IMR-90 (cell line): Measurements from ENCODE around the gene CARMIL1. TPM values are rescaled to one million over a fixed set of nuclear protein-coding genes. Genes with fewer than 3 reads are reported as not detected.

Experiments used
- ATAC-seq: fragments of 200-7000 bp; cut with Tn5 transposase; 2 replicates; pipeline ENCODE4 v1.9.1; 2020; ENCODE audit warnings: low read depth, mild to moderate bottlenecking, moderate library complexity
- BruUV-seq: library from RNA; stranded (reverse); fragments of 400-500 nt; replicated peaks from 2 replicates; lab custom pipeline; 2021; lab: Mats Ljungman, UMichigan
- CTCF ChIA-PET: fragments of 300-600 bp; formaldehyde crosslinking; extraction: SDS; loops from one replicate; lab custom pipeline; 2021; ENCODE audit warnings: antibody characterized with exemption; lab: Yijun Ruan, JAX
- POLR2A ChIA-PET: fragments of 300-600 bp; sonication (Branson Sonifier 250); formaldehyde crosslinking; loops from one replicate; lab custom pipeline; 2022; ENCODE audit warnings: antibody characterized with exemption; ENCODE audit not compliant: unreplicated experiment; lab: Charles Lee
- DNase-seq: peaks from one replicate; pipeline ENCODE4 v3.0.0; 2013
- H2AFZ ChIP-seq: replicated peaks from 2 replicates; pipeline ENCODE3; 2013; ENCODE audit warnings: low read length, mild to moderate bottlenecking; ENCODE audit not compliant: poor library complexity
- H2AK5ac ChIP-seq: 2 replicates; pipeline ENCODE4 v1.6.1; 2013; ENCODE audit warnings: low read depth, low read length, inconsistent platforms
- H2AK9ac ChIP-seq: replicated peaks from 2 replicates; pipeline ENCODE3; 2013; ENCODE audit warnings: mild to moderate bottlenecking, low read depth, low read length, moderate library complexity; ENCODE audit not compliant: poor library complexity
- H2BK120ac ChIP-seq: 2 replicates; pipeline ENCODE4 v1.6.1; 2013; ENCODE audit warnings: low read depth, low read length, inconsistent platforms
- H2BK15ac ChIP-seq: 3 replicates; pipeline ENCODE4 v1.6.1; 2013; ENCODE audit warnings: low read depth, low read length, inconsistent platforms
- H2BK20ac ChIP-seq: 2 replicates; pipeline ENCODE4 v1.6.1; 2013; ENCODE audit warnings: low read depth, mild to moderate bottlenecking, inconsistent platforms, low read length, moderate library complexity
- H2BK5ac ChIP-seq: 2 replicates; pipeline ENCODE4 v1.6.1; 2013; ENCODE audit warnings: mild to moderate bottlenecking, low read depth, low read length, inconsistent platforms; ENCODE audit not compliant: poor library complexity, severe bottlenecking
- H3K14ac ChIP-seq: replicated peaks from 2 replicates; pipeline ENCODE4 v1.6.1; 2013; ENCODE audit warnings: low read depth, low read length, inconsistent platforms
- H3K18ac ChIP-seq: 2 replicates; pipeline ENCODE4 v1.6.1; 2013; ENCODE audit warnings: low read depth, low read length, control low read depth
- H3K23ac ChIP-seq: 2 replicates; pipeline ENCODE4 v1.6.1; 2013; ENCODE audit warnings: low read depth, low read length, inconsistent platforms
- H3K27ac ChIP-seq: 2 replicates; pipeline ENCODE4 v1.5.1; 2013; ENCODE audit warnings: mild to moderate bottlenecking, control low read depth, low read length; ENCODE audit not compliant: insufficient read depth
- H3K27me3 ChIP-seq: 2 replicates; pipeline ENCODE4 v1.6.1; 2013; ENCODE audit warnings: low read length; ENCODE audit not compliant: control insufficient read depth, insufficient read depth
- H3K36me3 ChIP-seq: 2 replicates; pipeline ENCODE4 v1.6.1; 2013; ENCODE audit warnings: low read length, mixed read lengths; ENCODE audit not compliant: control insufficient read depth, insufficient read depth
- H3K4ac ChIP-seq: 2 replicates; pipeline ENCODE4 v1.6.1; 2013; ENCODE audit warnings: low read depth, low read length, inconsistent platforms
- H3K4me1 ChIP-seq: 2 replicates; pipeline ENCODE4 v1.6.1; 2013; ENCODE audit warnings: low read length, mixed read lengths; ENCODE audit not compliant: control insufficient read depth, insufficient read depth
- H3K4me2 ChIP-seq: 2 replicates; pipeline ENCODE4 v1.6.1; 2013; ENCODE audit warnings: low read depth, mild to moderate bottlenecking, control low read depth, low read length, moderate library complexity
- H3K4me3 ChIP-seq: 2 replicates; pipeline ENCODE4 v1.5.1; 2013; ENCODE audit warnings: low read depth, mild to moderate bottlenecking, control low read depth, low read length, moderate library complexity; ENCODE audit not compliant: insufficient read depth
- H3K56ac ChIP-seq: 2 replicates; pipeline ENCODE4 v1.6.1; 2013; ENCODE audit warnings: low read length, inconsistent platforms; ENCODE audit not compliant: insufficient read depth; ENCODE audit errors: extremely low read depth
- H3K79me1 ChIP-seq, 2 experiments: 2 replicates each; pipeline ENCODE4 v1.6.1; 2013; ENCODE audit warnings: low read length in 2 of 2, inconsistent platforms in 1 of 2, low read depth in 1 of 2
- H3K9ac ChIP-seq: 2 replicates; pipeline ENCODE4 v1.6.1; 2013; ENCODE audit warnings: low read depth, low read length, control low read depth
- H3K9me1 ChIP-seq: 2 replicates; pipeline ENCODE4 v1.6.1; 2013; ENCODE audit warnings: low read length, inconsistent platforms; ENCODE audit not compliant: insufficient read depth
- H3K9me3 ChIP-seq: 2 replicates; pipeline ENCODE4 v1.6.1; 2013; ENCODE audit warnings: low read length; ENCODE audit not compliant: control insufficient read depth, insufficient read depth
- H4K20me1 ChIP-seq: 2 replicates; pipeline ENCODE4 v1.6.1; 2013; ENCODE audit warnings: low read length, inconsistent platforms; ENCODE audit not compliant: insufficient read depth
- H4K5ac ChIP-seq: 2 replicates; pipeline ENCODE4 v1.6.1; 2013; ENCODE audit warnings: mild to moderate bottlenecking, low read depth, low read length, control low read depth
- H4K8ac ChIP-seq, 2 experiments: 2 replicates each; pipeline ENCODE4 v1.6.1; 2013; ENCODE audit warnings: low read depth in 2 of 2, low read length in 2 of 2, control low read depth in 1 of 2, inconsistent platforms in 1 of 2
- H4K91ac ChIP-seq: 2 replicates; pipeline ENCODE4 v1.6.1; 2013; ENCODE audit warnings: low read depth, low read length, inconsistent platforms; ENCODE audit not compliant: insufficient read depth
- BHLHE40 ChIP-seq: fragments of 150-350 bp; IDR thresholded peaks from 2 replicates; pipeline ENCODE4 v1.6.1; 2016; ENCODE audit warnings: mild to moderate bottlenecking, low read depth, low read length
- CTCF ChIP-seq: conservative IDR thresholded peaks from 2 replicates; pipeline ENCODE4 v1.5.1; 2012; ENCODE audit warnings: mild to moderate bottlenecking, low read depth, low read length, improper control_type of control experiment
- ELK1 ChIP-seq: fragments of 150-350 bp; IDR thresholded peaks from 2 replicates; pipeline ENCODE4 v1.6.1; 2016; ENCODE audit warnings: low read depth, mild to moderate bottlenecking, low read length, moderate library complexity, borderline replicate concordance
- NFE2L2 ChIP-seq: fragments of 150-350 bp; IDR thresholded peaks from 2 replicates; pipeline ENCODE4 v1.6.1; 2016; ENCODE audit warnings: low read depth, mild to moderate bottlenecking, low read length
- RAD21 ChIP-seq: IDR thresholded peaks from 2 replicates; pipeline ENCODE4 v1.6.1; 2012; ENCODE audit warnings: low read length, improper control_type of control experiment
- RCOR1 ChIP-seq: IDR thresholded peaks from 2 replicates; pipeline ENCODE4 v1.6.1; 2012; ENCODE audit warnings: mild to moderate bottlenecking, low read length, improper control_type of control experiment; ENCODE audit not compliant: insufficient replicate concordance
- SMC3 ChIP-seq: fragments of 150-350 bp; IDR thresholded peaks from 2 replicates; pipeline ENCODE4 v1.6.1; 2016; ENCODE audit warnings: low read depth, mild to moderate bottlenecking, antibody characterized with exemption, low read length, moderate library complexity
- WGBS, 2 experiments: methylation state at CpG; one replicate each; pipeline versions ENCODE4 v1.1.5 to v1.1.7; 2013; ENCODE audit warnings: missing lambda C conversion rate in 2 of 2; ENCODE audit not compliant: insufficient read length in 1 of 2; ENCODE audit errors: extremely low coverage in 2 of 2; 5-methylcytosine and 5-hydroxymethylcytosine counted together
- dilution Hi-C: fragments of 300-500 bp; cut with HindIII; formaldehyde crosslinking; loops from one replicate; pipeline ENCODE4 v1.14.3; 2018; ENCODE audit warnings: low sequenced_read_pairs; ENCODE audit not compliant: unreplicated experiment
- in situ Hi-C: fragments of 300-500 bp; cut with MboI; formaldehyde crosslinking; loops from 3 replicates; pipeline ENCODE4 v1.14.3; 2019; ENCODE audit warnings: low sequenced_read_pairs, inconsistent platforms, mixed read lengths
- intact Hi-C: fragments of 100-400 bp; cut with micrococcal nuclease; formaldehyde crosslinking; loops from 2 replicates; pipeline ENCODE4 v1.10.0; 2022
- polyA plus RNA-seq, 3 experiments: library from polyadenylated mRNA; depleted of rRNA; stranded (reverse); fragments of >200 nt; gene quantifications; 2 replicates each; pipeline ENCODE4 v1.2.3, GENCODE V29; 2012; ENCODE audit warnings: low replicate concordance in 1 of 3
- total RNA-seq: library from RNA; depleted of rRNA; stranded (reverse); fragments of >200 nt; gene quantifications from 2 replicates; pipeline ENCODE4 v1.2.3, GENCODE V29; 2012

The CARMIL1 gene
- total and polyA plus RNA-seq, 2 of the 4 experiments (the other 2 are of a cell fraction) = 1.3 to 2.9 TPM

GRCh38 chr6:25360621-25361020 is 81.4 kb downstream of the CARMIL1 start:
- in situ Hi-C loops = no loop called here
- Histone ChIP-seq H3K79me1 (peaks cover 0 to 5% of the 10 kb centered on the region in 2 experiments; a peak in 1 of 4 replicates), H3K4ac (peak overlapping the region; percentile 50; the same call in 1 of the 2 replicates), H3K36me3 (no peaks in the 10 kb centered on the region), H3K27ac (no peak overlapping the region), H2BK20ac (peak overlapping the region; percentile 27; the same call in 1 of the 2 replicates), H3K23ac (0 out of 2 replicates have a peak overlapping the region, but pooled peaks have one; percentile 23), H4K91ac (no peak overlapping the region), H2BK5ac (no peak overlapping the region), H3K9ac (no peak overlapping the region), H3K18ac (no peak overlapping the region), H3K4me2 (no peak overlapping the region), H3K9me3 (no peaks in the 10 kb centered on the region), H4K5ac (no peak overlapping the region), H4K8ac (no peak overlapping the region), H2AFZ (no peak overlapping the region), H2BK15ac (no peak overlapping the region), H3K9me1 (peaks cover 8% of the 10 kb centered on the region), H4K20me1 (no peaks in the 10 kb centered on the region), H3K4me3 (no peak overlapping the region), H3K27me3 (no peaks in the 10 kb centered on the region), H3K4me1 (peaks cover 4% of the 10 kb centered on the region; the same call in 1 of the 2 replicates), H2AK9ac (no peak overlapping the region), H2BK120ac (0 out of 2 replicates have a peak overlapping the region, but pooled peaks have one; percentile 16), H2AK5ac (no peak overlapping the region), H3K56ac (no peak overlapping the region), H3K14ac (peak overlapping the region; percentile 41; the same call in 1 of the 2 replicates)
- POLR2A ChIA-PET = no interaction called here
- ATAC-seq = peak; percentile 46
- no TSS peak for BruUV-seq
- no peak for TF ChIP-seq ELK1
- TF ChIP-seq BHLHE40 = no peak
- no peak for TF ChIP-seq RAD21
- no peak for TF ChIP-seq NFE2L2
- no peak for TF ChIP-seq SMC3
- TF ChIP-seq RCOR1 = no peak
- TF ChIP-seq CTCF = no peak
- CTCF ChIA-PET = no interaction called here
- no CpG with 5 or more reads among the region's 1 CpG for WGBS, 2 experiments
- intact Hi-C loops = no loop called here
- DNase-seq = peak; percentile 45
- dilution Hi-C loops = no loop called here
